Measurements from ENCODE around the gene ANKRD45. TPM values are rescaled to one million over a fixed set of nuclear protein-coding genes. Genes with fewer than 3 reads are reported as not detected.
"Not testable (repeated sequence)": the region's sequence is repeated elsewhere in the genome, so short reads cannot be mapped to it uniquely, and the experiment has no call there.

Gene ANKRD45
- total RNA-seq, 1 experiment from 2014 or later = 0.73 TPM

GRCh38 chr1:173638043-173639021 lies 31.3 kb downstream of the ANKRD45 start:
- DNase-seq (ENCODE audit: low spot score) = no peak
- Histone ChIP-seq H3K36me3 (ENCODE audit: insufficient read depth, low read length, poor library complexity, severe bottlenecking) (no peaks in the 10 kb centered on the region), H3K9me3 (ENCODE audit: low read depth, low read length, poor library complexity, severe bottlenecking) (no peaks in the 10 kb centered on the region), H3K4me1 (ENCODE audit: insufficient read depth, low read length, poor library complexity, severe bottlenecking) (no peaks in the 10 kb centered on the region), H3K27me3 (replicated peaks; ENCODE audit: insufficient read depth, low read depth, low read length, poor library complexity) (no peaks in the 10 kb centered on the region), H3K27ac (ENCODE audit: low read depth, low read length, poor library complexity, severe bottlenecking) (no peak overlapping the region), H3K4me3 (ENCODE audit: low read depth, low read length, poor library complexity, severe bottlenecking) (no peak overlapping the region)
- ChIA-PET POLR2A (ENCODE audit: low non-redundant PET) (no interaction called here), CTCF (no interaction called here)
- BruUV-seq (replicated peaks) = no TSS peak
- TF ChIP-seq CTCF (conservative IDR thresholded peaks at IDR 0.05; ENCODE audit: low read depth, low read length) = no peak
- no peak for TF ChIP-seq EZH2 (IDR thresholded peaks at IDR 0.05; ENCODE audit: borderline replicate concordance, low read depth, low read length, poor library complexity, severe bottlenecking)
- intact Hi-C loops (cut with micrococcal nuclease; ENCODE audit: unreplicated experiment) = no loop called here

GRCh38 chr1:173637236-173638042 lies 32.2 kb downstream of the ANKRD45 start:
- H3K27ac ChIP-seq (ENCODE audit: low read depth, low read length, poor library complexity, severe bottlenecking); BruUV-seq (replicated peaks); H3K4me1 ChIP-seq (ENCODE audit: insufficient read depth, low read length, poor library complexity, severe bottlenecking); intact Hi-C loops (cut with micrococcal nuclease; ENCODE audit: unreplicated experiment); H3K4me3 ChIP-seq (ENCODE audit: low read depth, low read length, poor library complexity, severe bottlenecking); CTCF ChIA-PET; H3K27me3 ChIP-seq (replicated peaks; ENCODE audit: insufficient read depth, low read depth, low read length, poor library complexity); H3K36me3 ChIP-seq (ENCODE audit: insufficient read depth, low read length, poor library complexity, severe bottlenecking); H3K9me3 ChIP-seq (ENCODE audit: low read depth, low read length, poor library complexity, severe bottlenecking); DNase-seq (ENCODE audit: low spot score); POLR2A ChIA-PET (ENCODE audit: low non-redundant PET): not testable (repeated sequence)

GRCh38 chr1:173635116-173635515 lies 34.5 kb downstream of the ANKRD45 start, which contains the start of gene TEX50:
Gene TEX50, plus strand, starts transcription at chr1:173635338. Its CDS starts 184 bp downstream, at chr1:173635522.
- Histone ChIP-seq H3K4me3 (ENCODE audit: low read depth, low read length, poor library complexity, severe bottlenecking) (no peak within 1 kb of the TSS), H3K4me1 (ENCODE audit: insufficient read depth, low read length, poor library complexity, severe bottlenecking) (no peaks in the 10 kb centered on the region), H3K27ac (ENCODE audit: low read depth, low read length, poor library complexity, severe bottlenecking) (no peak within 1 kb of the TSS), H3K9me3 (ENCODE audit: low read depth, low read length, poor library complexity, severe bottlenecking) (no peaks in the 10 kb centered on the region), H3K27me3 (replicated peaks; ENCODE audit: insufficient read depth, low read depth, low read length, poor library complexity) (no peaks in the 10 kb centered on the region), H3K36me3 (ENCODE audit: insufficient read depth, low read length, poor library complexity, severe bottlenecking) (no peaks in the 10 kb centered on the region)
- ChIA-PET POLR2A (ENCODE audit: low non-redundant PET) (no interaction called here), CTCF (no interaction called here)
- DNase-seq (ENCODE audit: low spot score) = no peak
- no peak for TF ChIP-seq CTCF (conservative IDR thresholded peaks at IDR 0.05; ENCODE audit: low read depth, low read length)
- TF ChIP-seq EZH2 (IDR thresholded peaks at IDR 0.05; ENCODE audit: borderline replicate concordance, low read depth, low read length, poor library complexity, severe bottlenecking) = no peak
- BruUV-seq (replicated peaks) = no TSS peak
- intact Hi-C loops (cut with micrococcal nuclease; ENCODE audit: unreplicated experiment) = no loop called here

All from A673 (cell line).